Panc1 (cell line): ENCODE data around the gene CCDC124.

Source experiments
- CTCF ChIP-seq: fragments of 450-650 bp; IDR thresholded peaks from 2 replicates; pipeline ENCODE4 v1.5.1; 2017; ENCODE audit warnings: mild to moderate bottlenecking
- POLR2AphosphoS5 ChIP-seq: IDR thresholded peaks from 2 replicates; pipeline ENCODE4 v1.6.1; 2012; ENCODE audit warnings: mild to moderate bottlenecking, low read depth, low read length, moderate library complexity
- REST ChIP-seq, 2 experiments: IDR thresholded peaks; 2 replicates each; pipeline ENCODE4 v1.6.1; 2011 to 2012; ENCODE audit warnings: low read depth in 2 of 2, control low read depth in 1 of 2, low read length in 1 of 2, mild to moderate bottlenecking in 1 of 2, moderate library complexity in 1 of 2; ENCODE audit not compliant: insufficient read depth in 1 of 2
- SIN3A ChIP-seq: IDR thresholded peaks from 2 replicates; pipeline ENCODE4 v1.6.1; 2012; ENCODE audit warnings: low read depth, mild to moderate bottlenecking, low read length, moderate library complexity, borderline replicate concordance; ENCODE audit not compliant: insufficient read depth

DNA sequence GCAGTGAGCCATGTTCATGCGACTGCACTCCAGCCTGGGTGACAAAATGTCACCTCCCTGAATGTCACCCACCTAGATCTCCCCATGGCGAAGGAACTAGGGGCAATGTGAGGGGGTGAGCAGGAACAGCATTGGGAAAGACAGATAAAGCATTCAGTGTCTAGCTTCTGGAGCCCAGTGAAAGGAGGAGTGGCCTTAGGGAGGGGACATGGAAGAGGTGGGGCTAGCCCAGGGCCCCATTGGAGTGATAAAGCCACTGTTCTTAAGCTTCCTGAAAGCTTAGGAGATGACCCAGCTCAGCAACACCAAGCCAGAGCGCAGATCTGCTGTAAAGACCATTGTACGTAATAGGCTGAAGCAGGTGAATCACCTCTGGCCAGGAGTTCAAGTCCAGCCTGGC is 21.1 kb downstream of the CCDC124 start:
- TF ChIP-seq CTCF (no peak), POLR2AphosphoS5 (no peak), SIN3A (no peak), REST (IDR thresholded peaks at IDR 0.05; ENCODE audit: insufficient read depth in 1 of 2, low read depth in 2 of 2, low read length in 1 of 2) (no peak)
